Activated CD8-positive, alpha-beta memory T cell treated with anti-CD3 and anti-CD28 coated beads, Interleukin-2, amount 50 U/mL, for 48 hours (primary cell): ENCODE measurements around the gene MLLT6.
A peak's percentile ranks its signal among the peaks of the same experiment; 100 is the strongest.

Source experiments
- DNase-seq: peaks from one replicate; pipeline ENCODE4 v3.0.0-alpha.2; 2020

The MLLT6 gene

GRCh38 chr17:38676706-38677504 lies 28.2 kb upstream of the MLLT6 start:
- DNase-seq = peak; percentile 92

GRCh38 chr17:38677819-38678218 lies 27.3 kb upstream of the MLLT6 start:
- DNase-seq = no peak

- no peak for DNase-seq
These were observed 24.0 kb upstream of the MLLT6 start for GRCh38 chr17:38681096-38681495.

- DNase-seq = no peak
These were observed 19.6 kb upstream of the MLLT6 start for GRCh38 chr17:38685491-38685890.

GRCh38 chr17:38687286-38687685 lies 17.8 kb upstream of the MLLT6 start:
- DNase-seq = no peak

- no peak for DNase-seq
These were observed 14.7 kb upstream of the MLLT6 start for GRCh38 chr17:38690386-38690785.

- DNase-seq = no peak
These were observed 13.9 kb upstream of the MLLT6 start for GRCh38 chr17:38691154-38691553.

- DNase-seq = no peak
These were observed 11.3 kb upstream of the MLLT6 start for GRCh38 chr17:38693700-38694329.

- DNase-seq = no peak
These were observed 7.8 kb upstream of the MLLT6 start for GRCh38 chr17:38697061-38697820.

- no peak for DNase-seq
These were observed 6.3 kb upstream of the MLLT6 start for GRCh38 chr17:38698760-38699159.

GRCh38 chr17:38701504-38702165 lies 3.4 kb upstream of the MLLT6 start:
- DNase-seq = peak; percentile 91

- peak; percentile 90 for DNase-seq
These were observed 2.7 kb upstream of the MLLT6 start for GRCh38 chr17:38702166-38702915.

- peak; percentile 82 for DNase-seq
These were observed 1.9 kb upstream of the MLLT6 start for GRCh38 chr17:38702916-38703741.

- peak; percentile 93 for DNase-seq
These were observed 1.1 kb upstream of the MLLT6 start for GRCh38 chr17:38703742-38704605.

GRCh38 chr17:38705523-38705802 lies 390 bp downstream of the MLLT6 start:
- DNase-seq = no peak

- DNase-seq = peak; percentile 76
These were observed 881 bp downstream of the MLLT6 start for GRCh38 chr17:38705803-38706504.

GRCh38 chr17:38706505-38707216 lies 1.6 kb downstream of the MLLT6 start:
- no peak for DNase-seq

- DNase-seq = no peak
These were observed 2.7 kb downstream of the MLLT6 start for GRCh38 chr17:38707678-38708351.
